Heart left ventricle (tissue), 16 donors: ENCODE data around the gene MYB. TPM values are rescaled to one million over a fixed set of nuclear protein-coding genes. Genes with fewer than 3 reads are reported as not detected.

Experiments used
- ATAC-seq, 4 donors: fragments of 200-7000 bp; cut with Tn5 transposase; one replicate each; pipeline ENCODE4 v1.9.1; 2020 to 2022; ENCODE audit warnings: moderate library complexity in 4 of 4, mild to moderate bottlenecking in 3 of 4, moderate number of reproducible peaks in 1 of 4
- DNase-seq, 5 donors: peaks; one replicate each; pipeline ENCODE4 v3.0.0-alpha.2; 2020
- H3K27ac ChIP-seq, 12 donors: fragments of 200-600 bp; sonication (generic) in 4 of 12; one replicate each; pipeline versions ENCODE4 v1.5.0 to v1.8.0; 2016 to 2022; ENCODE audit warnings: mild to moderate bottlenecking in 2 of 12
- H3K27me3 ChIP-seq, 9 donors: fragments of 200-600 bp; sonication (generic) in 2 of 9; one replicate each; pipeline versions ENCODE4 v1.5.1 to v1.8.0; 2016 to 2022; ENCODE audit warnings: mild to moderate bottlenecking in 3 of 9
- H3K36me3 ChIP-seq, 9 donors: fragments of 200-600 bp; sonication (generic) in 2 of 9; one replicate each; pipeline versions ENCODE4 v1.5.0 to v1.8.0; 2018 to 2022; ENCODE audit warnings: mild to moderate bottlenecking in 2 of 9
- H3K4me1 ChIP-seq, 12 donors: fragments of 200-600 bp; sonication (generic) in 4 of 12; one replicate each; pipeline versions ENCODE4 v1.5.0 to v1.8.0; 2016 to 2022; ENCODE audit warnings: mild to moderate bottlenecking in 3 of 12
- H3K4me3 ChIP-seq, 12 donors: fragments of 200-600 bp; sonication (generic) in 4 of 12; one replicate each; pipeline versions ENCODE4 v1.5.0 to v1.8.0; 2017 to 2022; ENCODE audit warnings: mild to moderate bottlenecking in 9 of 12, moderate library complexity in 4 of 12
- H3K9me3 ChIP-seq, 12 donors: fragments of 200-600 bp; sonication (generic) in 4 of 12; one replicate each; pipeline versions ENCODE4 v1.5.0 to v1.8.0; 2016 to 2022; ENCODE audit warnings: mild to moderate bottlenecking in 1 of 12
- CTCF ChIP-seq, 12 donors: fragments of 200-600 bp; sonication (generic) in 4 of 12; IDR thresholded peaks; one replicate each; pipeline versions ENCODE4 v1.5.0 to v1.8.0; 2018 to 2022; ENCODE audit warnings: antibody characterized with exemption in 12 of 12, mild to moderate bottlenecking in 5 of 12
- POLR2A ChIP-seq, 2 donors: fragments of 450-650 bp; IDR thresholded peaks; one replicate each; pipeline ENCODE4 v1.6.1; 2017; ENCODE audit warnings: antibody characterized with exemption in 2 of 2, mild to moderate bottlenecking in 2 of 2, moderate library complexity in 2 of 2
- WGBS, 4 donors: extraction: QIAGEN DNeasy Blood & Tissue Kit in 2 of 4; methylation state at CpG; one replicate each; pipeline versions ENCODE4 v1.1.5 to v1.1.7; 2013 to 2018; 5-methylcytosine and 5-hydroxymethylcytosine counted together
- intact Hi-C, 10 donors: fragments of 100-400 bp; cut with DNase I; formaldehyde crosslinking; loops; one replicate each; pipeline versions ENCODE4 v1.11.1 to v1.14.2; 2022
- polyA plus RNA-seq, 2 donors: library from polyadenylated mRNA; stranded (reverse); fragments of 200-250 nt; gene quantifications; one replicate each; pipeline ENCODE4 v1.2.3, GENCODE V29; 2013
- total RNA-seq, 9 donors: library from RNA; depleted of rRNA in 2 of 9; stranded (reverse); fragments of >200 nt in 2 of 9; fragmentation: NEBNext Ultra II Directional in 3 of 9; extraction: Animal tissue kit (Norgen Biotek cat#: 25700) in 3 of 9; gene quantifications; one replicate each; pipeline versions ENCODE4 v1.1.0 to v1.2.4, GENCODE V29; 2016 to 2023
- donor health status: ischemic (EF 13 %, LVEDD 7.1; RV severe dilation, severe dysfunction).
- donor health status: healthy with polysubstance abuse.
- donor health status: DM: no; HTN: yes; CAD: no.
- donor health status: DM: no; HTN: no; CAD: no.
- donor health status: ischemic (EF 25% LVEDD 6.9; RV normal size, moderate dysfunction).
- donor health status: ischemic (EF 25% LVEDD 5.7; RV mildly dilated, moderate dysfunction).
- donor health status: healthy.
- donor health status: DM: yes; HTN: yes; CAD: no.
- donor health status: ischemic (EF 35%, LVEDD 5.7; RV mildly dilated, moderate dysfunction).
- donor health status: nonischemic (EF 11% LVEDD 7.7; RV severe dilation, severe dysfunction).
- donor health status: DM: yes; HTN: yes; CAD: no.
- donor health status: PGD.
- donor health status: ischemic (EF 29% LVEDD 5.4; RV normal size, mild dysfunction).
- donor health status: nonischemic (EF 23%, LVEDD 6.1; RV moderate dilation, normal function).

Gene MYB
- total and polyA plus RNA-seq, 11 donors = 0.12 to 0.53 (median 0.20) TPM; not detected in 8

- Histone ChIP-seq H3K4me1 (peaks cover 0 to 9% (median 0%) of the 10 kb centered on the region in 12 donors), H3K27me3 (peaks cover 0 to 4% (median 0%) of the 10 kb centered on the region in 9 donors), H3K27ac (no peak overlapping the region), H3K4me3 (no peak overlapping the region), H3K9me3 (no peaks in the 10 kb centered on the region), H3K36me3 (no peaks in the 10 kb centered on the region)
- DNase-seq = no peak
- no peak for ATAC-seq
- TF ChIP-seq CTCF (IDR thresholded peaks at IDR 0.05) (no peak), POLR2A (IDR thresholded peaks at IDR 0.05) (no peak)
- intact Hi-C loops = no loop called here
- 43 to 66% (median 57%) methylated on average over 1 of the region's 1 CpG for WGBS, 4 donors
These were observed 53.3 kb downstream of the MYB start for GRCh38 chr6:135234492-135234780.

GRCh38 chr6:135235716-135236115, 54.6 kb downstream of the MYB start:
- Histone ChIP-seq H3K27me3 (peaks cover 0 to 4% (median 0%) of the 10 kb centered on the region in 9 donors), H3K27ac (no peak overlapping the region), H3K9me3 (no peaks in the 10 kb centered on the region), H3K36me3 (no peaks in the 10 kb centered on the region), H3K4me1 (peaks cover 0 to 9% (median 0%) of the 10 kb centered on the region in 12 donors), H3K4me3 (no peak overlapping the region)
- 75 to 91% (median 80%) methylated on average over 5 of the region's 5 CpGs for WGBS, 4 donors
- intact Hi-C loops = no loop called here
- TF ChIP-seq POLR2A (IDR thresholded peaks at IDR 0.05) (no peak), CTCF (IDR thresholded peaks at IDR 0.05) (no peak)
- ATAC-seq = no peak
- DNase-seq = no peak

GRCh38 chr6:135236319-135236718, 55.2 kb downstream of the MYB start:
- no peak for ATAC-seq
- intact Hi-C loops = no loop called here
- 82 to 88% (median 85%) methylated on average over 1 of the region's 1 CpG for WGBS, 4 donors

GRCh38 chr6:135236732-135237131, 55.6 kb downstream of the MYB start:
- H3K27me3 ChIP-seq = peaks cover 0 to 4% (median 0%) of the 10 kb centered on the region in 9 donors
- no peak for ATAC-seq
- no peaks in the 10 kb centered on the region for H3K9me3 ChIP-seq
- no peak overlapping the region for H3K4me3 ChIP-seq
- H3K27ac ChIP-seq = no peak overlapping the region
- no peak for DNase-seq
- H3K36me3 ChIP-seq = no peaks in the 10 kb centered on the region
- H3K4me1 ChIP-seq = no peaks in the 10 kb centered on the region
- intact Hi-C loops = no loop called here
- TF ChIP-seq CTCF (IDR thresholded peaks at IDR 0.05) = no peak
- no peak for TF ChIP-seq POLR2A (IDR thresholded peaks at IDR 0.05)
- WGBS, 4 donors = 52 to 60% (median 55%) methylated on average over 6 of the region's 6 CpGs

More at GRCh38 chr6:135236319-135236718, 55.2 kb downstream of the MYB start:
- Histone ChIP-seq H3K27me3 (peaks cover 0 to 4% (median 0%) of the 10 kb centered on the region in 9 donors), H3K27ac (no peak overlapping the region), H3K4me1 (peaks cover 0 to 4% (median 0%) of the 10 kb centered on the region in 12 donors), H3K9me3 (no peaks in the 10 kb centered on the region), H3K36me3 (no peaks in the 10 kb centered on the region), H3K4me3 (no peak overlapping the region)
- DNase-seq = no peak
- TF ChIP-seq CTCF (IDR thresholded peaks at IDR 0.05) (no peak), POLR2A (IDR thresholded peaks at IDR 0.05) (no peak)
